OCI-LY3 (cell line): ENCODE data around the gene GARNL3.

ENCODE experiments used
- H2AFZ ChIP-seq: fragments of 200-600, 300-600 bp; shearing (Covaris generic); 2 replicates; pipeline ENCODE4 v1.6.0; 2014; ENCODE audit warnings: antibody characterized with exemption, low read depth, low read length
- H3K27ac ChIP-seq: fragments of 200-600, 300-600 bp; sonication (generic); 2 replicates; pipeline ENCODE4 v1.5.1; 2014; ENCODE audit warnings: mild to moderate bottlenecking, low read length, moderate library complexity, mixed read lengths
- H3K27me3 ChIP-seq: fragments of 200-600, 300-600 bp; sonication (generic); 2 replicates; pipeline ENCODE4 v1.6.1; 2014; ENCODE audit warnings: low read depth, low read length, mixed read lengths
- H3K36me3 ChIP-seq: fragments of 200-600, 300-600 bp; sonication (generic); replicated peaks from 2 replicates; pipeline ENCODE3; 2014; ENCODE audit warnings: low read depth, low read length, mixed read lengths
- H3K4me1 ChIP-seq: fragments of 300-600, 200-600 bp; sonication (generic); 2 replicates; pipeline ENCODE4 v1.6.1; 2014; ENCODE audit warnings: low read length, mixed read lengths
- H3K4me2 ChIP-seq: fragments of 200-600, 300-600 bp; sonication (generic); 2 replicates; pipeline ENCODE4 v1.6.1; 2014; ENCODE audit warnings: low read length, mixed read lengths
- H3K4me3 ChIP-seq: fragments of 300-600, 200-600 bp; sonication (generic); 2 replicates; pipeline ENCODE4 v1.5.1; 2014; ENCODE audit warnings: antibody characterized with exemption, mild to moderate bottlenecking, low read length, moderate library complexity
- H3K79me2 ChIP-seq: fragments of 300-600, 200-600 bp; shearing (Covaris generic); 2 replicates; pipeline ENCODE4 v1.6.1; 2014; ENCODE audit warnings: mild to moderate bottlenecking, low read length, mixed read lengths
- H3K9ac ChIP-seq: fragments of 300-600, 200-600 bp; shearing (Covaris generic); 2 replicates; pipeline ENCODE4 v1.6.0; 2014; ENCODE audit warnings: mild to moderate bottlenecking, low read length, moderate library complexity
- H3K9me3 ChIP-seq: fragments of 200-600, 300-600 bp; shearing (Covaris generic); 2 replicates; pipeline ENCODE4 v1.6.1; 2014; ENCODE audit warnings: low read length, mixed read lengths; ENCODE audit not compliant: insufficient read depth
- H4K20me1 ChIP-seq: fragments of 200-600, 300-600 bp; sonication (generic); 2 replicates; pipeline ENCODE4 v1.6.1; 2016; ENCODE audit warnings: low read length, mixed read lengths; ENCODE audit not compliant: insufficient read depth
- CTCF ChIP-seq: fragments of 200-600, 300-600 bp; sonication (generic); IDR thresholded peaks from 2 replicates; pipeline ENCODE4 v1.5.1; 2014; ENCODE audit warnings: antibody characterized with exemption, low read length, low read depth
- EZH2phosphoT487 ChIP-seq: fragments of 200-600 bp; shearing (Covaris generic); IDR thresholded peaks from 2 replicates; pipeline ENCODE4 v1.6.1; 2018; ENCODE audit warnings: antibody characterized with exemption, mixed run types, low read depth

GARNL3 gene

GRCh38 chr9:127402401-127403090, 138.0 kb downstream of the GARNL3 start:
- TF ChIP-seq EZH2phosphoT487 (no peak), CTCF (no peak)
- H3K27me3 ChIP-seq = no peaks in the 10 kb centered on the region
- no peak overlapping the region for H3K4me3 ChIP-seq
- no peaks in the 10 kb centered on the region for H4K20me1 ChIP-seq
- no peak overlapping the region for H3K4me2 ChIP-seq
- 0 out of 2 replicates have a peak, but pooled peaks cover 4% of the 10 kb centered on the region for H3K4me1 ChIP-seq
- H3K79me2 ChIP-seq = no peaks in the 10 kb centered on the region
- no peaks in the 10 kb centered on the region for H3K9me3 ChIP-seq
- H2AFZ ChIP-seq = no peak overlapping the region
- H3K36me3 ChIP-seq = peaks cover 3% of the 10 kb centered on the region
- H3K9ac ChIP-seq = no peak overlapping the region
- no peak overlapping the region for H3K27ac ChIP-seq

GRCh38 chr9:127403507-127404192, 139.1 kb downstream of the GARNL3 start:
- Histone ChIP-seq H3K4me3 (no peak overlapping the region), H3K9ac (no peak overlapping the region), H3K27ac (no peak overlapping the region), H3K4me2 (no peak overlapping the region), H3K9me3 (no peaks in the 10 kb centered on the region), H2AFZ (no peak overlapping the region), H3K4me1 (no peaks in the 10 kb centered on the region), H3K36me3 (peaks cover 3% of the 10 kb centered on the region), H4K20me1 (no peaks in the 10 kb centered on the region), H3K27me3 (no peaks in the 10 kb centered on the region), H3K79me2 (no peaks in the 10 kb centered on the region)
- TF ChIP-seq CTCF (no peak), EZH2phosphoT487 (no peak)

- Histone ChIP-seq H3K9ac (no peak overlapping the region), H3K4me1 (no peaks in the 10 kb centered on the region), H2AFZ (no peak overlapping the region), H3K4me2 (no peak overlapping the region), H4K20me1 (no peaks in the 10 kb centered on the region), H3K4me3 (no peak overlapping the region), H3K27ac (no peak overlapping the region), H3K9me3 (no peaks in the 10 kb centered on the region), H3K79me2 (no peaks in the 10 kb centered on the region), H3K27me3 (no peaks in the 10 kb centered on the region), H3K36me3 (peaks cover 3% of the 10 kb centered on the region)
- no peak for TF ChIP-seq EZH2phosphoT487
Measured at GRCh38 chr9:127404631-127405030, 140.1 kb downstream of the GARNL3 start.

- Histone ChIP-seq H3K36me3 (peaks cover 3% of the 10 kb centered on the region), H3K27me3 (no peaks in the 10 kb centered on the region), H3K9ac (no peak overlapping the region), H3K27ac (no peak overlapping the region), H4K20me1 (no peaks in the 10 kb centered on the region), H3K4me1 (peaks cover under 1% of the 10 kb centered on the region; the same call in 1 of the 2 replicates), H3K4me2 (no peak overlapping the region), H2AFZ (no peak overlapping the region), H3K4me3 (no peak overlapping the region), H3K79me2 (no peaks in the 10 kb centered on the region), H3K9me3 (no peaks in the 10 kb centered on the region)
- TF ChIP-seq EZH2phosphoT487 (no peak), CTCF (no peak)
Measured at GRCh38 chr9:127405344-127406125, 141.0 kb downstream of the GARNL3 start.
